ENCODE results near the gene NPS.

GRCh38 chr10:127500127-127500526 is 49.0 kb upstream of the NPS start:
- TF ChIP-seq, protein P1, sequence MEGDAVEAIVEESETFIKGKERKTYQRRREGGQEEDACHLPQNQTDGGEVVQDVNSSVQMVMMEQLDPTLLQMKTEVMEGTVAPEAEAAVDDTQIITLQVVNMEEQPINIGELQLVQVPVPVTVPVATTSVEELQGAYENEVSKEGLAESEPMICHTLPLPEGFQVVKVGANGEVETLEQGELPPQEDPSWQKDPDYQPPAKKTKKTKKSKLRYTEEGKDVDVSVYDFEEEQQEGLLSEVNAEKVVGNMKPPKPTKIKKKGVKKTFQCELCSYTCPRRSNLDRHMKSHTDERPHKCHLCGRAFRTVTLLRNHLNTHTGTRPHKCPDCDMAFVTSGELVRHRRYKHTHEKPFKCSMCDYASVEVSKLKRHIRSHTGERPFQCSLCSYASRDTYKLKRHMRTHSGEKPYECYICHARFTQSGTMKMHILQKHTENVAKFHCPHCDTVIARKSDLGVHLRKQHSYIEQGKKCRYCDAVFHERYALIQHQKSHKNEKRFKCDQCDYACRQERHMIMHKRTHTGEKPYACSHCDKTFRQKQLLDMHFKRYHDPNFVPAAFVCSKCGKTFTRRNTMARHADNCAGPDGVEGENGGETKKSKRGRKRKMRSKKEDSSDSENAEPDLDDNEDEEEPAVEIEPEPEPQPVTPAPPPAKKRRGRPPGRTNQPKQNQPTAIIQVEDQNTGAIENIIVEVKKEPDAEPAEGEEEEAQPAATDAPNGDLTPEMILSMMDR (conservative IDR thresholded peaks at IDR 0.05; ENCODE audit: low read length) = no peak
- no peak for TF ChIP-seq EZH2phosphoT487 (IDR thresholded peaks at IDR 0.05; ENCODE audit: borderline replicate concordance)

All from Loucy (cell line).